ENCODE measurements around the gene PIAS4.
A peak's percentile ranks its signal among the peaks of the same experiment; 100 is the strongest.

The PIAS4 gene

DNA sequence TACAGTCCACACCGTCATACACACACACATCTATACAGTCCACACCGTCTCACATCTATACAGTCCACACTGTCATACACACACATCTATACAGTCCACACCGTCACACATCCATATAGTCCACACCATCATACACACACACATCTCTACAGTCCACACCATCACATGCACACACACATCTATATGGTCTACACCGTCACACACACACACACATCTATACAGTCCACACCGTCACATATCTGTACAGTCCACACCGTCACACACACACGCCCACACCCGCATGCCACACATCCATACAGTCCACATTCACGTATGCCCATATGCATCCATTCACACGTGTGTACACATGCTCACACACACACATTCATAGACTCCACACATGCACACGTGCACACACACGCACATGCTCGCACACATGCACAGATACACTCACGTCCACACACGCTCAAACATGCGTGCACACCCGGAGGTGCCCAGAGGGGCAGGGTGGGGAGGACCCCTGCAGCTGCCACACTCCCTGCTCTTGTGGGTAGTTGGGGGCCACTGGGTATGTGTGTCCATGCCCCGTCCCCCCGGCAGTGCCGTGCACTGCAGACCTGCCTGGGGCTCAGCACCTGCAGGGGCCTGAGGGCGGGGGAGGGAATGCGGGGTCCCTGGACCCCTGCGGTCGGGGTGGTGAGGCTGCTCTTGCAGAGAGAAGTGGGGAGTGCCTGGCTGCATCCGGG is 29.2 kb downstream of the PIAS4 start:
- TF ChIP-seq CTCF (conservative IDR thresholded peaks at IDR 0.05; ENCODE audit: low read depth) = no peak
- no peak for DNase-seq (ENCODE audit: low spot score)
- no peak overlapping the region for H3K27ac ChIP-seq
- ChIA-PET CTCF (no interaction called here), POLR2A (ENCODE audit: low non-redundant PET) (no interaction called here)

DNA sequence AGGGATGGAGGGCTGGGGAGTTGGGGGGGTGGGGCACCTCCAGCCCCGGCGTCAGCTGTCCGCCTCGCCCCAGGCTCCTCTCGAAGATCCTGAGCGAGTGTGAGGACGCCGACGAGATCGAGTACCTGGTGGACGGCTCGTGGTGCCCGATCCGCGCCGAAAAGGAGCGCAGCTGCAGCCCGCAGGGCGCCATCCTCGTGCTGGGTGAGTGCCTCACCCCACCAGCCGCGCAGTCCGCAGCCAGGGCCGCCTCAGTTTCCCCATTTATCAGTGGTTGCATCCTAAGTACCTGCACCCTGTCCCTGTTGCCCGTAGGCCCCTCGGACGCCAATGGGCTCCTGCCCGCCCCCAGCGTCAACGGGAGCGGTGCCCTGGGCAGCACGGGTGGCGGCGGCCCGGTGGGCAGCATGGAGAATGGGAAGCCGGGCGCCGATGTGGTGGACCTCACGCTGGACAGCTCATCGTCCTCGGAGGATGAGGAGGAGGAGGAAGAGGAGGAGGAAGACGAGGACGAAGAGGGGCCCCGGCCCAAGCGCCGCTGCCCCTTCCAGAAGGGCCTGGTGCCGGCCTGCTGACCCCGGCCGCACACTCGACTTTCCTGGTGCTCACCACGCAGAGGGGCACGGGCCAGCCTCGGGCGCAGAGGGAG is 29.9 kb downstream of the PIAS4 start:
- no peak overlapping the region for H3K27ac ChIP-seq
- no peak for DNase-seq (ENCODE audit: low spot score)
- TF ChIP-seq CTCF (conservative IDR thresholded peaks at IDR 0.05; ENCODE audit: low read depth) = no peak
- ChIA-PET CTCF (no interaction called here), POLR2A (ENCODE audit: low non-redundant PET) (no interaction called here)

DNA sequence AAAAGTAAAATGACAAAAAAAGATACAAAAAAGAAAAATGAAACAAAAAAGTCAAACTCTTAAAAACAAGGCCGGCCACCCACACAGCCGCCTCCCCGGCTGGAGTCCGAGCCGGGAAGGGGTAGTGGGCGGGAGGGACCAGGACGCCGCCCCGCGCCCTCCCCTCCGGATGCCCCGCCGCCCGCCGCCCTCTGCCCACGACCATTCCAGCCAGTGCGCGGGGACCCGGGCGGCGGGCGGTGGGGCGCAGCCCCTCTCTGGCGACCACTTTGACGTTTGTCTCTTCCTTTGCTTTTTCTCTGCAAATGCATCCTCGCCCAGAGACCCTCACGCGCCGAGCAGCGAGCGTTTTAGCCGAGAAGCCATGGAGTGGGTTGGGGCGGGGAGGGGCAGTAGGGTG is 30.5 kb downstream of the PIAS4 start:
- no peak overlapping the region for H3K27ac ChIP-seq
- ChIA-PET CTCF (no interaction called here), POLR2A (ENCODE audit: low non-redundant PET) (no interaction called here)
- TF ChIP-seq CTCF (conservative IDR thresholded peaks at IDR 0.05; ENCODE audit: low read depth) = no peak
- DNase-seq (ENCODE audit: low spot score) = no peak

GRCh38 chr19:4038661-4039423 is 31.3 kb downstream of the PIAS4 start:
- H3K27ac ChIP-seq = peak overlapping the region; percentile 67
- no peak for TF ChIP-seq CTCF (conservative IDR thresholded peaks at IDR 0.05; ENCODE audit: low read depth)
- CTCF ChIA-PET = interaction anchor here (0.5 to 0.6 kb wide), 5 partner anchors 17 to 160 kb away, joined by 3 to 5 read pairs (median 3); no protein-coding TSS in a partner anchor
- POLR2A ChIA-PET (ENCODE audit: low non-redundant PET) = no interaction called here
- DNase-seq (ENCODE audit: low spot score) = no peak

DNA sequence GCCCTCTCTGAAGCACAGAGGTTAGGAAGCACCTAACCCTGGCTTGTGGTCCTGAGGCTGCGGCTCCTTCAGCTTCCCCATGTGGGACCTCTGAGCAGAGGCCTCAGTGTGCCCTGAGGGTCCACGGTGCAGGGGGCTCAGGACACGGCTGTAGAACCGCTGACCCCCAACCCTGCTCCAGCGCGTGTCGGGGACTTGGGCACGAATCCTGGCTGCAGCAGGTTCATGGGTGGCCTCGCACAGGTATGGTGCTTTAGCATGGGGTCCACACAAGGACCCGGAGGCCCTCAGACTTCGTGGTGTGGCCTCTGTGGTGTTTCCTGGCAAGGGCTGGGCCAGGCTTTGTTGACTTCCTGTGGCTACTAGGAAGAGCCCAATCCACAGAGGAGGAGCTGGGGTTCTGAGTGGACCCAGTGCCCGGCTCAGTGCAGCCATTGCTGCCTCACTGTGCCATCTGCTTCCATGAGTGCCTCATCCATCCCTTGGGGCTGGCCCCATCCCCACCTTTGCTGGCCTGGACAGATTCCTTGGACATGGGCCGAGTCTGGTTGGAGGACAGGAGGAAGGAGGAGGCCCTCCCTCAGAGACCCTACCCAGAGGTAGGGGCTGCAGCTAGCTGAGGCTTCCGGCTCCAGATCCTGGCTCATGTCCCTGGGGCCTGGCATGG is 34.7 kb downstream of the PIAS4 start:
- ChIA-PET CTCF (interaction anchor here (0.5 to 0.6 kb wide), 2 partner anchors 301 to 320 kb away, joined by 3 to 4 read pairs; no protein-coding TSS in a partner anchor), POLR2A (ENCODE audit: low non-redundant PET) (no interaction called here)

More for the DNA sequence above, 34.7 kb downstream of the PIAS4 start:
- peak overlapping the region; percentile 67 for H3K27ac ChIP-seq
- TF ChIP-seq CTCF (conservative IDR thresholded peaks at IDR 0.05; ENCODE audit: low read depth) = no peak
- no peak for DNase-seq (ENCODE audit: low spot score)
